NCI-H345 treated with DMSO at 0.1 percent for 48 hours (cell line): ENCODE data around the gene ABCB7.
"Not testable (repeated sequence)": the region's sequence is repeated elsewhere in the genome, so short reads cannot be mapped to it uniquely, and the experiment has no call there.

Experiments
- DNase-seq: peaks from one replicate; lab custom pipeline; 2025; ENCODE audit not compliant: unreplicated experiment; lab: John Stamatoyannopoulos, UW

ABCB7 gene

DNA sequence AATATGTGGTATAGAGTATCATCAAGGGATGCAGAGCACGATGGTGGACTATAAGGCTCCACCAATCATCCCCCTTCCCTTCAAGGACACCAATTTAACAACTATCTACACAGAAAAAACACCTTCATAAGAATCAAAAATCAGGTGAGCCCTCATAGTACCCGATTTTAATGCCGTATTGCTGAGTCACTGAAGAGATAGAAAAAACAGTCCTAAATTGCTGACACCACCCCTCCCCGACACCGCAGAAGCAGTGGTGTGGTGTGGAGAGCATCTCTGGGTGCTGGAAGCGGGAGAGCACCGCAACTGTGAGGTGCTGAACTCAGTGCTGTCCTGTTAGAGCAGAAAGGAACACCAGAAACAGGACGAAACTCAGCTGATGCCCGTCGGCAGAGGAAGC lies 49.3 kb downstream of the ABCB7 start:
- no peak for DNase-seq

- DNase-seq = no peak
Measured at GRCh38 chrX:75096331-75096730, 59.8 kb downstream of the ABCB7 start.

GRCh38 chrX:75086731-75087195 lies 69.3 kb downstream of the ABCB7 start:
- DNase-seq = no peak

DNA sequence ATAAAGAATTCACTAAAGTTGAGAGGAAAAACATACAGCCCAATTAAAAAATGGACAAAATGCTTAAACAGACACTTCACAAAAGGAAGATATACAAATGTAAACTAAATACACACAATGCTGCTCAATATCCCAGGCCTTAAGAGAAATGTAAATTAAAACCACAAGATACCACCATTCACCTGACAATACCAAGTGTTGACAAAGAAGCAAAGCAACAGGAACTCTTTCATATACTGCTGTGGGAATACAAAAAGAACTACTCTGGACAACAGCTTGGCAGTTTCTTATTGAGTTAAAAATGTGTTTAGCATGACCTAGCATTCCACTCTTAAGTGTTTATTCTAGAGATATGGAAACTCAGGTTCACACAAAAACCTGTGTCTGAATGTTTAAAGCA lies 71.3 kb downstream of the ABCB7 start:
- DNase-seq = no peak

DNA sequence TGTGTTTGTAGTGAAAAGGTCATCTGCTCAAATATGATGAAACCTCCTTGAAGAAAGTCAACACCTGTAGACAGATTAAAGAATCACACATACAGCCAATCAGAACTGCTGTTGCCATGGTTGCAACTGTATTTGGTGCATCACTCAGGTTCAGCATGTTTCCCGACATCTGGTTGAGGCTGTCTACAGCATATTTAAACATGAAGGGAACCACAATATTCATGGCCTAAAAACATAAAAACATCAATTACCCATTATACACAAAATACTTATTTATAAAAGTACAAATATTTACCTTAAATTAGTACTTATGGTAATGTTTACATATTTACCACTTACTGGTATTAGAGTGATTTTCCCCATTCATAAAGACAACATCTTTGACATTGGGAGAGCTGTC lies 79.7 kb downstream of the ABCB7 start:
- no peak for DNase-seq

- no peak for DNase-seq
Measured at GRCh38 chrX:75074475-75074874, 81.6 kb downstream of the ABCB7 start.

DNA sequence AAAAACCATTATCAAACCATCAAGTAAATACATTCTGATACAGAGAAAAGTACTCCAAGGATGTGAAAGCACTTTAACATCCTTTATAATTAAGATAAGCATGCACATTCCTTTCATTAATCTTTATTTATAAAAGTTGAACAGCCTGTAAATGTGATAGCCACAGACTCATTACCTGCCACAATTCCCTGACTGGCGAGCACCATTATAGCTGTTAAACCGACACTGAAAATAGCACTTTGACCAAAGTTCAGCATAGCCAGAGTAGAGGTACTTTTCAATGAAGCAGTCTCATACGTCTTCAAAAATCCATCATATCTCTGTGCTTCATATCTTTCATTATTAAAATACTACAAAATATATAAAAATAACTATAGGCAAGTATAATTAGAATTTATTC lies 84.7 kb downstream of the ABCB7 start:
- DNase-seq = no peak

DNA sequence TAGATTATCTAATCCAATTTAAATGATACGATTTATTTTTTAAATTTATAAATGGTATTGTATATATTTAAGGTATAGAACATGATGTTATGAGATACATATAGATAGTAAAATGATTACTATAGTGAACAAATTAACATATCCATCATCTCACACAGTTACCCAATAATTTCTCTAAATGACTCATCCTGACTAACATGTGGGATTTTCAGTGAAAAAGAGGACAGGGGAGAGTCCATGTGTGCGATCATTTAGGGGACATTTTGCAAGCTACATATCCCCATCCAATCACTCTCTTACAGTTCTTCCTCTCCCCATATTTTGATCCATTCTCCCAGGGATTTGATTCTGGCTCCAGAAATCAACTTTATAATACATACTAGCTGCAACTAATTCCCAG lies 88.2 kb downstream of the ABCB7 start:
- DNase-seq = no peak

DNA sequence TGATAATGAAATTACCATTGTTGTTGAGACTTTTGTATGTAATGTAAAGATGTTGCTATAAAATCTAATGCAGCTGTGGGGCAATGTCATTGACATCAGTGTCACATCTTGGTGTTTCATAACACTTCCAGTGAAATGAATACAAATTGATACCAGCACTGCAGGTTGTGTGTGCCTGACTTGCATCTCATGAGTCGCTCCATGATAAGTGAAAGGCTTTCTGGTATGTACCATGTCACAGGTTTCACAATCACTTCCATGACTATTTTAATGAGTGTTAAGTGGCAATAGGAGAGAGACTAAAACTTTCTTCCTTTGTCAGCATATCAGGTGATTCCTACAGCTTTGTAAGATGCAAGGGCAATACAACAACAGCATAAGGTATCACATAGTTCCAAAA lies 94.4 kb downstream of the ABCB7 start:
- DNase-seq = no peak

- DNase-seq = no peak
Measured at GRCh38 chrX:75051047-75051446, 105.0 kb downstream of the ABCB7 start.

GRCh38 chrX:75045369-75045768 lies 110.7 kb downstream of the ABCB7 start:
- no peak for DNase-seq

DNA sequence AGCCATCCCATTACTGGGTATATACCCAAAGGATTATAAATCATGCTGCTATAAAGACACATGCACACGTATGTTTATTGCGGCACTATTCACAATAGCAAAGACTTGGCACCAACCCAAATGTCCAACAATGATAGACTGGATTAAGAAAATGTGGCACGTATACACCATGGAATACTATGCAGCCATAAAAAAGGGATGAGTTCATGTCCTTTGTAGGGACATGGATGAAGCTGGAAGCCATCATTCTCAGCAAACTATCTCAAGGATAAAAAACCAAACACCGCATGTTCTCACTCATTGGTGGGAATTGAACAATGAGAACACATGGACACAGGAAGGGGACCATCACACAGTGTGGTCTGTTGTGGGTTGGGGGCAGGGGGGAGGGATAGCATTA lies 111.9 kb downstream of the ABCB7 start:
- not testable (repeated sequence) for DNase-seq

DNA sequence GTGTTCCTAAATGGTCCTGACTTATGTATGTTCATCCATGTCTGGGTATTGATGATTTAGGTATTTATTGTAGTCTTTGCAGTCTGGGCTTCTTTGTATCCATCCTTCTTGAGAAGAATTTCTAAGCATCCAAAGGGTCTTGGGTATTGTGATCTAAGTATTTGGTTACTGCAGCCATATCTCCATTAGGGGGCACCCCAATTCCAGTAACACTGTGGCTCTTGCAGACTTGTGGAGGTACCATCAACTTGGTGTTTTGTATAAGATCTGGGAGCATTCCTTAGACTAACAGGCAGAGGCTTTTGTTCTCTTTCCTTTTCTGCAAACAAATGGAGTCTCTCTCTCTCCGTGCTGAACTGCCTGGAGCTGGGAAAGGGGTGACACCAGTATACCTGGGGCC lies 117.2 kb downstream of the ABCB7 start:
- no peak for DNase-seq
